Endothelial cell (in vitro differentiated cells): ENCODE measurements around the gene MIPEP. TPM values are rescaled to one million over a fixed set of nuclear protein-coding genes. Genes with fewer than 3 reads are reported as not detected.

Experiments used
- DNase-seq: peaks from one replicate; pipeline ENCODE4 v3.0.0; 2021; ENCODE audit warnings: low spot score
- H3K27ac Mint-ChIP-seq: one replicate; pipeline ENCODE4 v1.8.0; 2021; ENCODE audit warnings: mixed read lengths, inconsistent platforms; ENCODE audit not compliant: unreplicated experiment
- H3K27me3 Mint-ChIP-seq: one replicate; pipeline ENCODE4 v1.8.0; 2021; ENCODE audit warnings: mild to moderate bottlenecking, moderate library complexity, mixed read lengths, inconsistent platforms; ENCODE audit not compliant: unreplicated experiment
- H3K36me3 Mint-ChIP-seq: one replicate; pipeline ENCODE4 v1.8.0; 2021; ENCODE audit warnings: mild to moderate bottlenecking, low read depth, mixed read lengths, inconsistent platforms; ENCODE audit not compliant: unreplicated experiment
- H3K4me1 Mint-ChIP-seq: one replicate; pipeline ENCODE4 v1.8.0; 2021; ENCODE audit warnings: mild to moderate bottlenecking, mixed read lengths, inconsistent platforms; ENCODE audit not compliant: unreplicated experiment
- H3K4me3 Mint-ChIP-seq: one replicate; pipeline ENCODE4 v1.8.0; 2021; ENCODE audit warnings: mild to moderate bottlenecking, mixed read lengths, inconsistent platforms; ENCODE audit not compliant: unreplicated experiment
- H3K9me3 Mint-ChIP-seq: one replicate; pipeline ENCODE4 v1.8.0; 2021; ENCODE audit warnings: mixed read lengths, inconsistent platforms; ENCODE audit not compliant: unreplicated experiment
- CTCF ChIP-seq: fragments of 200-600 bp; sonication (generic); IDR thresholded peaks from one replicate; pipeline ENCODE4 v1.5.0; 2021; ENCODE audit warnings: antibody characterized with exemption; ENCODE audit not compliant: unreplicated experiment
- total RNA-seq: library from RNA; stranded (reverse); fragmentation: NEBNext Ultra II Directional; extraction: Animal tissue kit (Norgen Biotek cat#: 25700); gene quantifications from one replicate; pipeline ENCODE4 v1.2.1, GENCODE V29; 2021; ENCODE audit not compliant: unreplicated experiment

Gene MIPEP
- total RNA-seq, 1 donor from 2014 or later, result 8.8 TPM

GRCh38 chr13:23736541-23736940 is 152.7 kb downstream of the MIPEP start:
- no peak overlapping the region for H3K27ac Mint-ChIP-seq
- no peaks in the 10 kb centered on the region for H3K4me1 Mint-ChIP-seq
- no peaks in the 10 kb centered on the region for H3K27me3 Mint-ChIP-seq
- TF ChIP-seq CTCF, result no peak
- peaks cover 8% of the 10 kb centered on the region for H3K36me3 Mint-ChIP-seq
- no peak for DNase-seq
- H3K9me3 Mint-ChIP-seq, result no peaks in the 10 kb centered on the region
- no peak overlapping the region for H3K4me3 Mint-ChIP-seq

DNA sequence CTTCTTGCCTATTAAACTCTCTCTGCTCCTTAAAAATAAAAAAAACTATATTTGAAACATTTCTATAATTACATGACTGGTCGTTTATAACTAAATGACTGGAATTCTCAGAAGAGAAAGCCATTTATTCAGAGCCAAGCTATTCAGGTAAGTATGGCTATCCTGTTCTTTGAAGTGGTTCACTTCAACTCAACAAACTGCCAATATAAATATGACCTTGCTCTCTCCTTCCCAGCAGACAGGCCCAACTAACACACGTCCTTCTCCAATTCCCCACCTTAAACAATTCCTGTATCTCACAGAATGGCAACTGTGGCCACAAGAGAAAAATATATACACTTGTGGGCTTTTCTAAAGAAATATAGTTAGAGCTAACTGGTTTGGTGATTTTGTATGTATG is 153.9 kb downstream of the MIPEP start:
- H3K27ac Mint-ChIP-seq, result no peak overlapping the region
- H3K4me1 Mint-ChIP-seq, result no peaks in the 10 kb centered on the region
- no peaks in the 10 kb centered on the region for H3K9me3 Mint-ChIP-seq
- H3K36me3 Mint-ChIP-seq, result peaks cover 8% of the 10 kb centered on the region
- DNase-seq, result no peak
- no peak overlapping the region for H3K4me3 Mint-ChIP-seq
- no peaks in the 10 kb centered on the region for H3K27me3 Mint-ChIP-seq
- no peak for TF ChIP-seq CTCF

- Mint-ChIP-seq H3K9me3 (no peaks in the 10 kb centered on the region), H3K27ac (no peak overlapping the region), H3K27me3 (no peaks in the 10 kb centered on the region), H3K4me3 (no peak overlapping the region), H3K4me1 (peaks cover 2% of the 10 kb centered on the region), H3K36me3 (peaks cover 4% of the 10 kb centered on the region)
- no peak for DNase-seq
- no peak for TF ChIP-seq CTCF
Measured at GRCh38 chr13:23731709-23732108, 157.5 kb downstream of the MIPEP start.

- Mint-ChIP-seq H3K27me3 (no peaks in the 10 kb centered on the region), H3K4me3 (no peak overlapping the region), H3K27ac (no peak overlapping the region), H3K9me3 (no peaks in the 10 kb centered on the region), H3K4me1 (peaks cover 2% of the 10 kb centered on the region), H3K36me3 (peaks cover 4% of the 10 kb centered on the region)
- TF ChIP-seq CTCF, result no peak
- no peak for DNase-seq
Measured at GRCh38 chr13:23730251-23730650, 158.9 kb downstream of the MIPEP start.

- Mint-ChIP-seq H3K4me1 (peaks cover 2% of the 10 kb centered on the region), H3K9me3 (no peaks in the 10 kb centered on the region), H3K36me3 (peaks cover 4% of the 10 kb centered on the region), H3K4me3 (no peak overlapping the region), H3K27me3 (no peaks in the 10 kb centered on the region), H3K27ac (no peak overlapping the region)
- no peak for TF ChIP-seq CTCF
- no peak for DNase-seq
Measured at GRCh38 chr13:23729531-23729930, 159.7 kb downstream of the MIPEP start.
